Measurements from ENCODE around the gene XAB2. TPM values are rescaled to one million over a fixed set of nuclear protein-coding genes. Genes with fewer than 3 reads are reported as not detected.

XAB2 gene
- total and polyA plus RNA-seq, 2 donors (not counting 3 experiments of a cell fraction or from before 2014, with no cell fraction given): 37.3 to 47.6 TPM

DNA sequence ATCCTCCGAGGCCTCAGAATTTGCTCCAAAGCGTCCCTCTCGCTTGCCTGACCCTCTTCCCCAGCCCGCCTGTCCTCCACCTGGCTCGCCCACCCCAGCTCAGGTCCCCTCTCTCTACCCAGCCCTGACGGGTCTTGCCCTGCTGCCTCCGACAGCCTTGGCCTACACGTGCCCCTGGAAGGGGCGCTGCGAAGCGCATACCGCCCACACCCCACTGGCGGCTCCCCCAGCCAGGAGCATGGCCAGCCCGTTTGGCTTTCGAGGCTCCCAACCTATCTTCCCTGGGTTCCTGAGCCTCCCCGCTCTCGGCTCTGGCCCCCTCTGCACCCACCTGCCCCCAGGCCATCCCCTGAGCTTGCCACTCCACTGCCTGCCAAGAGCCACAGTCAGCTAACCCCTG is 4.5 kb downstream of the XAB2 start:
- peaks cover 9% of the 10 kb centered on the region for H3K4me1 ChIP-seq (ENCODE audit: control insufficient read depth, extremely low read depth, insufficient read depth, low read length)
- no peaks in the 10 kb centered on the region for H3K9me1 ChIP-seq (replicated peaks; ENCODE audit: control insufficient read depth, extremely low read depth, insufficient read depth, low read length)
- no peak overlapping the region for H3K27ac ChIP-seq (ENCODE audit: insufficient read depth, low read depth, low read length)
- no TSS peak for BruUV-seq (replicated peaks)
- H3K9me3 ChIP-seq (replicated peaks; ENCODE audit: control insufficient read depth, insufficient read depth, low read length): no peaks in the 10 kb centered on the region
- FAIRE-seq: no peak
- no peaks in the 10 kb centered on the region for H4K20me1 ChIP-seq (replicated peaks; ENCODE audit: control insufficient read depth, extremely low read depth, insufficient read depth, low read length)
- intact Hi-C loops (cut with micrococcal nuclease): no loop called here
- peaks cover 30% of the 10 kb centered on the region for H3K79me2 ChIP-seq (ENCODE audit: control insufficient read depth, insufficient read depth, low read length)
- dilution Hi-C loops (cut with MboI; ENCODE audit: extremely low pct_ligation_motif_present, low sequenced_read_pairs): no loop called here
- H3K4me2 ChIP-seq (ENCODE audit: insufficient read depth, low read length): no peak overlapping the region
- DNase-seq (ENCODE audit: low read depth, low spot score): no peak
- no peaks in the 10 kb centered on the region for H3K27me3 ChIP-seq (ENCODE audit: control insufficient read depth in 2 of 2, insufficient read depth in 2 of 2, low read length in 2 of 2)
- no peak overlapping the region for H3K4me3 ChIP-seq (replicated peaks in 1 of 3; ENCODE audit: insufficient read depth in 1 of 3, low read depth in 1 of 3, low read length in 3 of 3)
- H2AFZ ChIP-seq (ENCODE audit: low read depth, low read length): no peak overlapping the region
- ChIA-PET POLR2A (interaction anchor here (0.6 kb wide), 1 partner anchor 175 kb away, joined by 3 read pairs; no protein-coding TSS in a partner anchor), CTCF (interaction anchor here (0.6 kb wide), 1 partner anchor 16 kb away, joined by 3 read pairs; no protein-coding TSS in a partner anchor)
- H3K36me3 ChIP-seq (ENCODE audit: control insufficient read depth in 2 of 2, extremely low read depth in 1 of 2, insufficient read depth in 2 of 2, low read length in 2 of 2): peaks cover 2 to 33% of the 10 kb centered on the region in 2 experiments
- H3K9ac ChIP-seq (replicated peaks; ENCODE audit: extremely low read depth, insufficient read depth, low read length): no peak overlapping the region
- no peak for TF ChIP-seq GATA2 (IDR thresholded peaks at IDR 0.05; ENCODE audit: insufficient read depth, insufficient read length, low read depth, low read length)
- TF ChIP-seq, protein P1, sequence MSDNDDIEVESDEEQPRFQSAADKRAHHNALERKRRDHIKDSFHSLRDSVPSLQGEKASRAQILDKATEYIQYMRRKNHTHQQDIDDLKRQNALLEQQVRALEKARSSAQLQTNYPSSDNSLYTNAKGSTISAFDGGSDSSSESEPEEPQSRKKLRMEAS (IDR thresholded peaks at IDR 0.05; ENCODE audit: insufficient read depth, insufficient read length): no peak
- no peak for TF ChIP-seq MYC (IDR thresholded peaks at IDR 0.05; ENCODE audit: low read depth, low read length)
- no peak for TF ChIP-seq JUN (IDR thresholded peaks at IDR 0.05; ENCODE audit: borderline replicate concordance, insufficient read depth, insufficient read length, low read depth)

DNA sequence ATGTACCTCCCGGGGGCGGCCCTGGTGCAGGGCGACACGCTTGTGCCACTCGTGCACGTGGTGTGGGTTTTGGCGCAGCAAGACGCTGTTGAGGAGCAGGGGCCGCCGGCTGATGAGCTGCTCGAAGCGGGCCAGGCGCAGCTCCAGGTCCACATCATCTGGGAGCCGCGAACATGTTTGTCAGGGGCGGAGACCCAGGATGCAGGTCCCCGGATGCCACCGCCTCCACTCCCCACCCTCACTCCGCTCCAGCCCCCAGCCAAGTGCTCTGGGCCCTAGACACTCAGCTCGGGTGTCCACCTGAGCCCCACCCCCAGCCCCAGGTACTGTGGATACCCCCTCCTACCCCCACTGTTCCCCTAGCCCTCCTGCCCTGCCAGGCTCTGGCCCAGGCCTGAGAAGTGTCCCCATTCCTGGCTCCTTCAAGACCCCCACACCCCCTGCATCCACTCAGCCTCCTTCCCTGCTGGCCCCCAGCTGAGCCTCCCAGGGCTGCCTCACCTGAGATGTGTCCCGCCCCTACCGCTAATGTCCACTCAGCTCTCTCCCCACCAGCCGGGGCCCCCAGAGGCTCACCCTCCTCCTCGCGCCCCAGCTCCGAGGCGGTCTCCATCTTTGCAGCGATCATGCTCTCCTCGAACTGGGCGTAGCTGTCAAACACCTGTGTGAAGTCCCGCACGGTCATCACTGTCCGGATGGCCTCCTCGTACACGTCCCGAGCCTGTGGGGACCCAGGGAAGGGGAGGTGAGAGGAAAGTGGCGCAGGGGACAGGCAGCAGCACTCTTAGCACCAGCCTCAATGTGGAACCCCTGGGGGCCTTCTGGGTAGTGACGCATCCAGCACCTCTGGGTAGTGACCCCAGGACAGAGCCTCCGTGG is 5.4 kb downstream of the XAB2 start:
- dilution Hi-C loops (cut with MboI; ENCODE audit: extremely low pct_ligation_motif_present, low sequenced_read_pairs): no loop called here
- Histone ChIP-seq H3K9ac (replicated peaks; ENCODE audit: extremely low read depth, insufficient read depth, low read length) (no peak overlapping the region), H3K36me3 (ENCODE audit: control insufficient read depth in 2 of 2, extremely low read depth in 1 of 2, insufficient read depth in 2 of 2, low read length in 2 of 2) (peaks cover 2 to 37% of the 10 kb centered on the region in 2 experiments), H3K4me1 (ENCODE audit: control insufficient read depth, extremely low read depth, insufficient read depth, low read length) (peaks cover 8% of the 10 kb centered on the region), H3K4me2 (ENCODE audit: insufficient read depth, low read length) (no peak overlapping the region), H4K20me1 (replicated peaks; ENCODE audit: control insufficient read depth, extremely low read depth, insufficient read depth, low read length) (no peaks in the 10 kb centered on the region), H3K27ac (ENCODE audit: insufficient read depth, low read depth, low read length) (no peak overlapping the region), H3K4me3 (replicated peaks in 1 of 3; ENCODE audit: insufficient read depth in 1 of 3, low read depth in 1 of 3, low read length in 3 of 3) (no peak overlapping the region), H3K79me2 (ENCODE audit: control insufficient read depth, insufficient read depth, low read length) (peaks cover 25% of the 10 kb centered on the region), H3K9me3 (replicated peaks; ENCODE audit: control insufficient read depth, insufficient read depth, low read length) (no peaks in the 10 kb centered on the region), H3K9me1 (replicated peaks; ENCODE audit: control insufficient read depth, extremely low read depth, insufficient read depth, low read length) (no peaks in the 10 kb centered on the region), H3K27me3 (ENCODE audit: control insufficient read depth in 2 of 2, insufficient read depth in 2 of 2, low read length in 2 of 2) (no peaks in the 10 kb centered on the region), H2AFZ (ENCODE audit: low read depth, low read length) (no peak overlapping the region)
- no TSS peak for BruUV-seq (replicated peaks)
- TF ChIP-seq POLR2A (IDR thresholded peaks at IDR 0.05; ENCODE audit: low read depth, low read length): no peak
- TF ChIP-seq, protein P2, sequence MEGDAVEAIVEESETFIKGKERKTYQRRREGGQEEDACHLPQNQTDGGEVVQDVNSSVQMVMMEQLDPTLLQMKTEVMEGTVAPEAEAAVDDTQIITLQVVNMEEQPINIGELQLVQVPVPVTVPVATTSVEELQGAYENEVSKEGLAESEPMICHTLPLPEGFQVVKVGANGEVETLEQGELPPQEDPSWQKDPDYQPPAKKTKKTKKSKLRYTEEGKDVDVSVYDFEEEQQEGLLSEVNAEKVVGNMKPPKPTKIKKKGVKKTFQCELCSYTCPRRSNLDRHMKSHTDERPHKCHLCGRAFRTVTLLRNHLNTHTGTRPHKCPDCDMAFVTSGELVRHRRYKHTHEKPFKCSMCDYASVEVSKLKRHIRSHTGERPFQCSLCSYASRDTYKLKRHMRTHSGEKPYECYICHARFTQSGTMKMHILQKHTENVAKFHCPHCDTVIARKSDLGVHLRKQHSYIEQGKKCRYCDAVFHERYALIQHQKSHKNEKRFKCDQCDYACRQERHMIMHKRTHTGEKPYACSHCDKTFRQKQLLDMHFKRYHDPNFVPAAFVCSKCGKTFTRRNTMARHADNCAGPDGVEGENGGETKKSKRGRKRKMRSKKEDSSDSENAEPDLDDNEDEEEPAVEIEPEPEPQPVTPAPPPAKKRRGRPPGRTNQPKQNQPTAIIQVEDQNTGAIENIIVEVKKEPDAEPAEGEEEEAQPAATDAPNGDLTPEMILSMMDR (IDR thresholded peaks at IDR 0.05; ENCODE audit: extremely low read depth in 1 of 2, insufficient read depth in 1 of 2, low read depth in 1 of 2, low read length in 2 of 2): no peak
- TF ChIP-seq EZH2 (IDR thresholded peaks at IDR 0.05; ENCODE audit: borderline replicate concordance, low read depth, low read length, severe bottlenecking): no peak
- TF ChIP-seq, protein P1 (IDR thresholded peaks at IDR 0.05; ENCODE audit: insufficient read depth, insufficient read length): no peak
- TF ChIP-seq JUN (IDR thresholded peaks at IDR 0.05; ENCODE audit: borderline replicate concordance, insufficient read depth, insufficient read length, low read depth): no peak
- TF ChIP-seq MYC (IDR thresholded peaks at IDR 0.05; ENCODE audit: low read depth, low read length): no peak
- no peak for TF ChIP-seq FOS (IDR thresholded peaks at IDR 0.05; ENCODE audit: borderline replicate concordance, insufficient read depth, low read length)
- no peak for TF ChIP-seq POLR2AphosphoS5 (IDR thresholded peaks at IDR 0.05; ENCODE audit: insufficient read depth, low read depth, low read length)
- TF ChIP-seq GATA2 (IDR thresholded peaks at IDR 0.05; ENCODE audit: insufficient read depth, insufficient read length, low read depth, low read length): no peak
- FAIRE-seq: no peak
- intact Hi-C loops (cut with micrococcal nuclease): no loop called here
- ChIA-PET POLR2A (interaction anchor here (0.6 kb wide), 2 partner anchors 75 to 176 kb away, joined by 3 read pairs; no protein-coding TSS in a partner anchor), CTCF (no interaction called here)
- DNase-seq (ENCODE audit: low read depth, low spot score): no peak

Data from endothelial cell of umbilical vein (primary cell).